IPS-NIHi7 (cell line): Measurements from ENCODE around the gene CPSF4.
"Not testable (repeated sequence)": the region's sequence is repeated elsewhere in the genome, so short reads cannot be mapped to it uniquely, and the experiment has no call there.

Source experiments
- DNase-seq: peaks from one replicate; pipeline ENCODE4 v3.0.0; 2012; ENCODE audit warnings: mixed read lengths; ENCODE audit errors: extremely low spot score

CPSF4 gene

GRCh38 chr7:99490878-99491277 is 52.1 kb downstream of the CPSF4 start:
- no peak for DNase-seq

- DNase-seq: no peak
These were observed 55.1 kb downstream of the CPSF4 start for GRCh38 chr7:99493823-99494222.

GRCh38 chr7:99497766-99498545 is 59.2 kb downstream of the CPSF4 start:
- DNase-seq: no peak

- no peak for DNase-seq
These were observed 59.8 kb downstream of the CPSF4 start for GRCh38 chr7:99498546-99498944.

- DNase-seq: no peak
These were observed 60.6 kb downstream of the CPSF4 start for GRCh38 chr7:99499371-99499720.

- DNase-seq: peak; percentile 94
These were observed 61.2 kb downstream of the CPSF4 start, which contains the start of gene ZNF394 for GRCh38 chr7:99499721-99500636. ZNF394 (minus strand) TSS chr7:99500281; CDS start chr7:99500093, 188 bp downstream.

GRCh38 chr7:99500637-99501009 is 61.9 kb downstream of the CPSF4 start:
- no peak for DNase-seq

GRCh38 chr7:99501236-99501635 is 62.5 kb downstream of the CPSF4 start:
- not testable (repeated sequence) for DNase-seq

GRCh38 chr7:99504281-99504602 is 65.5 kb downstream of the CPSF4 start:
- peak; percentile 99 for DNase-seq

- DNase-seq: peak; percentile 96
These were observed 66.0 kb downstream of the CPSF4 start, which contains the start of gene ZKSCAN5 for GRCh38 chr7:99504603-99505323. ZKSCAN5 (plus strand) TSS chr7:99504662; CDS start chr7:99506045, 1,383 bp downstream.

- no peak for DNase-seq
These were observed 66.5 kb downstream of the CPSF4 start for GRCh38 chr7:99505324-99505662.
